NK-92 (cell line): ENCODE results near the gene MAPT.

Experiments
- DNase-seq: peaks from one replicate; lab custom pipeline; 2025; ENCODE audit not compliant: unreplicated experiment; lab: John Stamatoyannopoulos, UW

MAPT gene

DNA sequence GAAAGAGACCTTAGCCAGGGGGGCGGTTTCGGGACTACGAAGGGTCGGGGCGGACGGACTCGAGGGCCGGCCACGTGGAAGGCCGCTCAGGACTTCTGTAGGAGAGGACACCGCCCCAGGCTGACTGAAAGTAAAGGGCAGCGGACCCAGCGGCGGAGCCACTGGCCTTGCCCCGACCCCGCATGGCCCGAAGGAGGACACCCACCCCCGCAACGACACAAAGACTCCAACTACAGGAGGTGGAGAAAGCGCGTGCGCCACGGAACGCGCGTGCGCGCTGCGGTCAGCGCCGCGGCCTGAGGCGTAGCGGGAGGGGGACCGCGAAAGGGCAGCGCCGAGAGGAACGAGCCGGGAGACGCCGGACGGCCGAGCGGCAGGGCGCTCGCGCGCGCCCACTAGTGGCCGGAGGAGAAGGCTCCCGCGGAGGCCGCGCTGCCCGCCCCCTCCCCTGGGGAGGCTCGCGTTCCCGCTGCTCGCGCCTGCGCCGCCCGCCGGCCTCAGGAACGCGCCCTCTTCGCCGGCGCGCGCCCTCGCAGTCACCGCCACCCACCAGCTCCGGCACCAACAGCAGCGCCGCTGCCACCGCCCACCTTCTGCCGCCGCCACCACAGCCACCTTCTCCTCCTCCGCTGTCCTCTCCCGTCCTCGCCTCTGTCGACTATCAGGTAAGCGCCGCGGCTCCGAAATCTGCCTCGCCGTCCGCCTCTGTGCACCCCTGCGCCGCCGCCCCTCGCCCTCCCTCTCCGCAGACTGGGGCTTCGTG is at the start of gene MAPT:
MAPT (plus strand) TSS at position 533 of the 763 bp plus-strand sequence. CDS start 67,784 bp downstream, outside the sequence.
- DNase-seq = no peak

- DNase-seq = no peak
Measured at GRCh38 chr17:45844695-45845375, 49.5 kb upstream of the MAPT start, which contains the start of gene SPPL2C. Gene SPPL2C, plus strand, starts transcription at chr17:45844881. Its CDS starts 26 bp downstream, at chr17:45844907.

GRCh38 chr17:45845376-45846185 is 48.8 kb upstream of the MAPT start:
- DNase-seq = no peak

DNA sequence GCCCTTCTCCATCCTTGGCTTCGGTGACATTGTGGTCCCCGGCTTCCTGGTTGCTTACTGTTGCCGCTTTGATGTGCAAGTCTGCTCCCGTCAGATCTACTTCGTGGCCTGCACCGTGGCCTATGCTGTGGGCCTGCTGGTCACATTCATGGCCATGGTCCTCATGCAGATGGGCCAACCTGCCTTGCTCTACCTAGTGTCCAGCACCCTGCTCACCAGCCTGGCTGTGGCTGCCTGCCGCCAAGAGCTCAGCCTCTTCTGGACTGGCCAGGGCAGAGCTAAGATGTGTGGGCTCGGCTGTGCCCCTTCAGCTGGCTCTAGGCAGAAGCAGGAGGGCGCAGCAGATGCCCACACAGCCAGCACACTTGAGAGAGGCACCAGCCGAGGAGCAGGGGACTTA is 48.1 kb upstream of the MAPT start:
- DNase-seq = no peak

DNA sequence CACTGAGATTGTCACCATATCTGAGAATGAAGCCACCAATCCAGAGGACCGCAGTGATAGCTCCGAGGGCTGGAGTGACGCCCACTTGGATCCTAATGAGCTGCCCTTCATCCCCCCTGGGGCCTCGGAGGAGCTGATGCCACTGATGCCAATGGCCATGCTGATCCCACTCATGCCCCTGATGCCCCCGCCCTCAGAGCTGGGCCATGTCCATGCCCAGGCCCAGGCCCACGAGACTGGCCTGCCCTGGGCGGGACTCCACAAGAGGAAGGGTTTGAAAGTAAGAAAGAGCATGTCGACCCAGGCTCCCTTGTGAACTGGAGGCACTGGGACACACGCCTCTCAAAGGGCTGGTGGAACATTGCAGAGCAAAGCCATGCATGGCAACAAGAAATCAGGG is 47.7 kb upstream of the MAPT start:
- DNase-seq = no peak

- no peak for DNase-seq
Measured at GRCh38 chr17:45847101-45847500, 47.3 kb upstream of the MAPT start.

GRCh38 chr17:45847747-45848146 is 46.6 kb upstream of the MAPT start:
- no peak for DNase-seq

- no peak for DNase-seq
Measured at GRCh38 chr17:45848405-45848804, 45.9 kb upstream of the MAPT start.

GRCh38 chr17:45848868-45849535 is 45.4 kb upstream of the MAPT start:
- DNase-seq = no peak

DNA sequence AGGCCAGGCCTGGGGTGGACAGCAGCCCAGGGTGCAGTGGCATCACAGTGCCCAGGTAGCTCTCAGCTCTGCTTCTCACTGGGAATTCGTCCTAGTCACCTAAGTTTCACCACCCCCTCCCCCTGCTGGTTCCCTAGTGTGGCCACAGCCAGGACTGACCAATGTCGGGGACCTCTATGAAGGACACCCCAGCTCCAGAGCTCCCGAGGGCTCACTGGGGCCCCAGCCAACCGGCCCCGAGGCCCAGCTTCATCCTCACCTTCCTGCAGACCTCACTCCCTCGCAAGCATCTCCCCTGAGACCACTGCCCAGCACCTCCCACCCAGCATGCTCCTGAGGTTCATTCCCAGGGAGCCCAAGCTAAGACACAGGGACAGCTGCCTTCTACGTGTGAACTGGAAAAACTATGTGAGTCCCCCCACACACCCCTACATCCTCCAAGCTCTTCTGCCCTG is 44.8 kb upstream of the MAPT start:
- DNase-seq = no peak

DNA sequence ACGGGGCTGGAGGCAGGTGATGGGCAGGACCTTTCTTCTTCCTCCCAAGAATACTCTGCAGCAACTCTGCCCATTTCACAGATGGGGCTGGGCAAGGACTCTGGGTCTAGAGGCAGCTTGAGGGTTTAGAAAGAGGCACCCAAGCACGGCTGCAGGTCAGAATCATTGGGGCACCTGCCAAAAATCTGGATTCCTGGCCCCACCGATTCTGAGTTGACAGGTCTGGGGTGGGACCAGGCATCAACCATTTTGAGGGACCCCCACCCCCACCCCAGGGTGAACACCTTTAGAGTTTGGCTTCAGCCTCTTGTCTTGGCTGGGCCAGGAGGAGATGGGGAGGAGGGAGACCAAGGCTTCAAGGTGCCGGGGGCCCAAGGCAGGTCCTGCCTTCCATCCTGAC is 44.3 kb upstream of the MAPT start:
- DNase-seq = no peak

DNA sequence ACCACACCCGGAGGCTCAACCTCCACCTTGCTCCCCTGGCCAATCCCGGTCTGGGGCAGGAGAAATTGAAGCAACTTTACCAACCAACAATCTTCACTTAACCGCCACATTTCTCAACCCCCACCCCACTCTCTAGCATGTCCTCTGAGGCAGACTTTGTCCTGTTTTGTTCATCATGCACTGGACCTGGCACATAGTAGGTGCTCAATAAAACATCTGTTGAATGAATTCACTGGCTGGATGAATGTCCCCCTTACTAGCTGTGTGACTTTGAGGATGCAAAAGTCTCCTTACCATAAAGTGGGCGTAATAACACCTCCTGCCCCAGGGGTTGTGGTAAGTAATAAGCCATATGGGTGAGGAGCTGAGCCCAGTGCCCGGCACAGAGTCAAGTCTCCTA is 43.9 kb upstream of the MAPT start:
- no peak for DNase-seq

DNA sequence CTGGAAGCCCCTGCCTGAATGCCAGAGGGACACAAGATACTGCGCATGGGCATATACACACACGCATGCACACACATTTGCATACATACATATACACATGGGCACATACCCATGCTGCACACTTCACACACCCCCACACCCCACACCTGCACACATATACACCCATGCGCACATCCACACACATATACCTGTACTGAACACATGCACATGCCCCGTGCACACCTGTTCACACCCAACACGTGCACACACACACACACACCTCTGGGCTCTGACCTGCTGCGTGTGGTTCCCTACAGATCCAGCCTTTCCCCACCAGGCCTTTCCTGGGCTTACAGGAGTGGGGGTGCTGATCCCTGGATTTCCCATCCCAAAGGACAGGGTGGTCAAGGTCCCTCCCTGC is 43.3 kb upstream of the MAPT start:
- no peak for DNase-seq

- DNase-seq = no peak
Measured at GRCh38 chr17:45851464-45851863, 42.9 kb upstream of the MAPT start.

GRCh38 chr17:45851873-45852272 is 42.5 kb upstream of the MAPT start:
- DNase-seq = no peak

DNA sequence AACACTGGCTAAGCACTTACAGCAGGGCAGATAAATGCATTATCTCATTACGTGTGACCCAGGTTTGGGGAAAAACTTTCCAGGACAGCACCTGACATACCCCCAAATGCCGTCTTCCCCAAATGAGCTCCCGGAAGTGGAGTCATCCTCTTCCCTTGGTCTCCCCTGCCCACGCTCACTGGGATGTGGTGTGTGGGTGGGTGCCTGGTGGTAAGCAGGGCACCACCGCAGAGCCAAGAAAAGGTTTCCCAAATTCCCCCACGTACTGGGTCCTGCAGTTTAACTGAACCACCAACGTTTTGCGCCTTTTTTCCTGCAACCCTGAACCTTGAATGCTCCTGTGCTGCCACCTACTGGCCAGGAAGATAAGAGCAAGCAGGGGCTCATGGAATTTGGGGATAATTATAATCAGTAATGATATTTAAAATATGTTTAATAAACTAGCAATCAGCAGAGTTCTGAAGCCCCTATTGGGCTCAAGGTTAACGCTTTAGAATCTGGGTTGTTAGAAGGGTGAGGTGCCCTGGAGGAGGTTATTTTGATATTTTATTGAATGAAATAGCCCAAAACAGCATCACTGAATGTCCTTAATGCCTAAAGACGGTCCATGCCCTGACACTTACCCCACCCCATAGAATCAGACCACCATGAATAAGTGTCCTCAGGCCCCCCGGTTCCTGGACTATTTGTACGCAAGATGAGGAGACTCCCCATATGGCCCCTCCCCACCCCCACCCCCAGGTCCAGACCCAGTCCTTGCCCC is 41.6 kb upstream of the MAPT start:
- DNase-seq = no peak

DNA sequence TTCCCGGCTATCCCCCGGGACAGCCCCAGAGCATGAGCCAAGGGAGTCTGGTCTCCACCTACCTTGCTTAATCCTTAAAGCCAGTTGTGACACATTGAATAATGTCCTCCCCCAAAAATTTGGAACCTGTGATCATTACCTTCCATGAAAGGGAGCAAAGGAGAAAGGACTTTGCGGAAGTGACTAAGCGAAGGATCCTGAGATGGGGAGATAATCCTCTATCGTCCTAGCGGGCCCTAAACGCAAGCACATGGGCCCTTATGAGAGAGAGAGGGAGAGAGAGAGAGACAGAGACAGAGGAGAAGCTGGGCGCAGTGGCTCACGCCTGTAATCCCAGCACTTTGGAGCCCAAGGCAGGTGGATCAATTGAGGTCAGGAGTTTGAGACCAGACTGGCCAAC is 40.1 kb upstream of the MAPT start:
- no peak for DNase-seq

DNA sequence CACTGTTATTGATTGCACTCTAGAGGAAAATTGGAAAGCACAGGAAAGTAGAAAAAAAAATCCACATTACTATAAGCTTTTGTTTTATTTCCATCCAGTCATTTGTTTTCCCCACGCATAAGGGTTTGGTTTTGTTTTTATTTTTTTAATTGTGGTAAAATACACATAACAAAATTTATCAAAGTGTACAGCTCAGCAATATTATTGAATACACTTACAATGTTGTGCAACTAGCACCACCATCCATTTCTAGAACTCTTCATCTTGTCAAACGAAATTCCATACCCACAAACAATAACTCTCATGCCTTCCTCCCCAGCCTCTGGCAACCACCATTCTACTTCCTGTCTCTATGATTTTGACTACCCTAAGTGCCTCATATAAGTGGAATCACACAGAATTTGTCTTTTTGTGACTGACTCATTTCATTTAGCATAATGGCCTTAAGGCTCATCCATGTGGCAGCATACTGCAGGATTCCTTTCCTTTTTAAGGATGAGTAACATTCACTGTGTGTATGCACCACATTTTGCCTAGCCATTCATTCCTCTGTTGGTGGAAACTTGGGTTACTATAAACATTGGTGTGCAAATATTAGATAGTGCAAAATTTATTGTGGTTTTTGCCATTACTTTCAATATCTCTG is 38.5 kb upstream of the MAPT start:
- DNase-seq = no peak

GRCh38 chr17:45857977-45858708 is 36.2 kb upstream of the MAPT start:
- no peak for DNase-seq
